HG03571 (cell line): Measurements from ENCODE around the gene SEMA7A.

Experiments used
- ATAC-seq: cut with Tn5 transposase; IDR thresholded peaks from one replicate; pipeline ENCODE4 v1.9.1; 2021; ENCODE audit not compliant: unreplicated experiment

SEMA7A gene

DNA sequence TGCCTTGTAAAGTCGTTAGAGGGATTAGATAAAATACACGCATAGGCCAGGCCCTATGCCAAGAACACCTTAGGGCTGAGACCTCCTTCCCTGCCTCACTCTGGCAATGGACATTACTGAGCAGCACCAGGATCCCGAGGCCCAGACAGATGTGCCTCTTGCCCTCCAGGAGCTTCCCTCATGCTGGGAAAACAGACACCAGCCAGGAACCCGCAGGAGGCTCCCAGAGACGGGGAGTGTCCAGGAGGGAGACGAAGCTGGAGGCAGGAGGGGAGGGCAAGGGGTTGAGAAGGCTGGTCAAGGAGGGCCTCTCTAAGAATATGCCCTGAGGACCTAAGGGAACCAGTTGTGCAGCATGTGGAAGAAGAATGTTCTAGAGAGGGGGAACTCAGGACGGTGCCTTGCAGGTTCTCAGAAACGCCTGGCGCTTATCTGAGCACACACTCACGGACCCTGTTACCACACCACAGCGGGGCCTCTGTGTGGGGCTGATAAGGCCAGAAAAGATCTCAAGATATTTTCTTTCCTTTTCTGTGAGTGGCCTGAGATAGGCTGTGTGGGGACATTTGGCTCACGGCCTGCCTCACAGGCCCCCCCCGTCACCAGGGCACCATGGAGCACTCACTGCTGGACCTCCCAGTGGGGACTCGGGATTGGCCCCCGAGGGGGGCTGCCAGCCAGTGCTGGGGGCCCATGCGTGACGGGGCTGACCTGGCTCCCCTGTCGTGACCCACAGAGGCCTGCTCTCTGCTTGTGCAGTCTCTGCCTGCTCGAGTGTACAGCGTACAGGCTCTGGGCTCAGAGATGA is 44.3 kb downstream of the SEMA7A start:
- no peak for ATAC-seq

DNA sequence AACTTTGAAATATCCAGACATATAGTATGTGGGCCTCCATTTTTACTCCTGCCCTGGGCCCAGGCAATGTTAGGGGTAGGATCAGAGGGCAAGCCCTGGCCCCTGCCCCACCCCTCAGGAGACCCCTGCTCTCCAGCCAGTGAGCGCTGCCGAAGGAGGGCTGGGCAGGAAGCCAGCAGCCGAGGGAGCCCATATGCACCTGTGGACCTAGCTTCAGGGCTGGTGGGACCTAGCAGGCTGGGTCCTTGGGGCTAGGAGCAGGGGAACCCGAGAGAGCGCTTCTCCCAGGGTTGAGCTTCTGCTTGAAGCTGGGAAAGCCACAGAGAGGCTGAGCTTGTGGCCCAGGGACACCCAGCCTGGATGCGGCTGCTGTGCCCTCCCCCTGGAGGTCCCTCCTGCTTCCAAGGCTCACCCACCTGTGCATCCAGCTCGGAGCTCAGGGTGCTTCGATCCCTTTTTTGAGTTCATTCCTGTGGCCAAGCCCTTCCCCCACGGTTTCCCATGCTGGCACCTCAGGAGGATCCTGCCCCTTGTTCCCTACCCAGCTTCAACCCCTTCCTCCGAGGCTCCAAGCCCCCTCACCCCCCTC is 45.3 kb downstream of the SEMA7A start:
- ATAC-seq = no peak

DNA sequence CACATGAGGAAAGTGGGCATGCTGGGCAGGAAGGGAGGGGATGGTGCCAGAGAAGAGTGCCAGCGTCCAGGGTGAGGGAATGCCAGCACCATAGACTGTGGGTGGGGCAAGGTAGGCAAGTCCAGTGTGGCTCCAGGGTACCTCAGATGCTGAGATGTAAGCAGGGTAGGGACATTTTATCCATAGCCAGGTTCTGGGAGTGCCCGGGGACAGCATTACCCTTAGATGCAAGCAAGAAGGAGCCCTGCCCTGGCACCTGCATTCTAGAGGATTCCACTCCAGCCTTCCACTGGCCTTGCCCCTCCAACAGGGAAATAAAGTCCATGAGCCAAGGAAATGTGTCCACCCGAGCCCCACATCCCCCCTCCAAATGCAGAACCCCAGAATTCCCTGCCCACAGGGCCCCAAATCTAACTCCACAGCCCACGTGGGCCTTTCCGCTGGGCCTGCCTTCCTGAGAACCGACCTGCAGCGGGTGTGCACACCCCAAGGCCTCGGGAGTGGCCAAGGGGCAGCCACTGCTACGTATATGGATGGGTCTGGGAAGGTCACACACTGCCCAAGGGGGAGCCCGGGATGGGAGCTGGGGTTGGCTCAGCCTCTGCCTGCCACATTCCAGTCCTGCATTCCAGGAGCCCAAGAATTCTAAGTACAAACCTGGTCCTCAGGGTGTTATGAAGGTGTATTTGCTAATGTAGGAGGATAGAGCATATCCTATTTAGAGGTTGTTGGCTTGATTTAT is 46.0 kb downstream of the SEMA7A start:
- no peak for ATAC-seq

DNA sequence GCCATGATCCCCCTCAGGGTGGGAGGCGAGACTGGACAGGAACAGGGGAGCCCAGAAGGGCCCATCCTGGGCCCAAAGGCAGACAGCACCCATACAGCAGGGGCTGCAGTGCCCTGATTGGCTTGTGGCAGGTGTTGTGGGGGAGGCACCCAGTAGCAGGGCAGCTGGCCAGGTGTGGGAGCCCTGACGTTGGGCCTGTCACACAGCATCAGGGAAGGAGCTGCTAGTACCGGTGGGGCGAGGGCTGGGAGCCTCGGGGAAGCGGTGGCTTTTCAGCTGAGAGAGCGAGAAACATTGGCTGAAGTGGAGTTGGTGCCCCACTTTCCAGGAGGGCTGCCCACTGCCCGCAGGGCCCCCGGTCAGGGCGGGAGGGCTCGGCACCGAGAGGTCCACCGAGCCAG is 46.6 kb downstream of the SEMA7A start:
- ATAC-seq = no peak

DNA sequence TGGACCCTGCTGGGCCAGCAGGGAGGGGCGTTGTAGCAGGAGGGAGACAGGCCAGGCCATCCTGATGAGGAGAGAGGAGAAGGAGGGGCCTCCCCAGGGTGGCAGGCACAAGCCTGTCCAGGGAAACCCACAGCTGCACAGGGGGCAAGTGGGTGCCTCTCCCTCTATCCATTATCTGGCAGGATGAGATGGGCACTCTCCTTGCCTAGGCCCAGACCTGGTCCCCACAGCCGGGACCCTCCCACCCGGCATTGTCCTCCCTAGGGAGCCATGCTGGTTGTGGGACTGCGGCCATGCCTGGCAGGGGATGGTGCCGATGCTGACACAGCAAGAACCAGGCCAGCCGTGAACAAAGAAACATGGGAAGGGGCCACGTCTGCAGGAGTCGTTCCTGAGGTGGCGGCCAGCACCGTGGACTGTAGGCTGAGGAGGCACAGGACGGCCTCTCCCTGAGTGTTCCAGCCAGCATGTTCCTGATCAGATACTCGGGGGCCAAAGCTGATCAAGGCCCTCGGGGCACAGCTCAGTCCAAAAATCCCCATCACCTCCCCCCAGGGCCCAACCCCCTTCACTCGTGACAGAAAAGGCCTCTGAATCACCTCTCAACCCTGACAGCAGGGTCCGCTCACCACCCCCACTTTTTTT is 47.1 kb downstream of the SEMA7A start:
- no peak for ATAC-seq

DNA sequence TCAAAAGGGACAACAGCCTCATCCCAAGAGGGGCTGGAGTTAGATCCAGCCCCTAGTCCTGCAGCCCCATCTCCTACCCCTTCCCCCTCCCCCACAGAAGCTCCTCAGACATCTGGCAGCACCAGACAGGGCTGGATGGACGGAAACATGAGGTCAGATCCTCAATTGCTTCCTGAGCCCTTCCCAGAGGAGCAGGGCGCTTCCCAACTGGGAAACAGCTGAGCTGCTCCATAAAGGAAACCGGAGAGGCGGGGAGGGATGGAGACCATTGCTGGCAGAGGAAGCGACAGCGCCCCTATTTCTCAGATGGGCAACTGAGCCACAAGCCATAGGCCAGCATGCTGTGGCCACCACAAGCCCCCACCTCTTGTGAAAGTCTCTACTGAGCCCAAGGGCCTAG is 48.0 kb downstream of the SEMA7A start:
- no peak for ATAC-seq

DNA sequence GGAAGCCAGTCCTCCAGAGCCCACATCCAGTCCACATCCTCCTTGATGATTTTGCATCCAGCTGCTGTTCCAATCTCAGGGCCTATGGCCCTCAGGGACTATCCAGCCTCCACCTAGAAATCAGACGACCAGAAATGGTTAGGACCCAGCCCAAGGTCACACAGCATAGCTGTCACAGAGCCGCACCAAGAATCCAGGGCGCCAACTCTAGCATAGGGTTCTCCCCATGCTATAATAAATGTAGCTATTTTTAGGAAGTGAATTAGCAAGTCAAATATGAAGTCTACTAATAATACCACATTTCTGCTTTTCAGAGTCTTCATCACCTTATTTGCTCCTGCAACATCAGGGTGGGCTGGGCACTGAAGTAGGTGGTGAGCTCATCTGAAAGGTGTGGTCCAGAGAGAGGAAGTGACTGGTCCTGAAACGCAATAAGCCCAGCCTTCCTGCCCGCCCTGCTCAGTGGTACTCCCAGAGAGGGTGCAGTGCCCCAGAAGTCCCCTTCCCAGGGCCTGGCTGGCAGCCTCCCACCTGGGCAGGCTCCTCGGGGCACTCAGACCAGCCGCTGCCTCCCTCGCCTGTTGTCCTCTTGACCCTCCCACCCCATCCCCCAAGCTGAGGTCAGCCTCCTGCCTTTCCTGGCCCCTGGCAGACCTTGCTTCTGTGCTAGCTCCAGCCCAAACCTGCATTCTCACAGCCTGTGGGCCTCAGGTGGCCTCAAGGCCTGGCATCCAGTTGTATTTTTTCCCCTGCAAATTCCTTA is 48.7 kb downstream of the SEMA7A start:
- ATAC-seq = peak; percentile 47

DNA sequence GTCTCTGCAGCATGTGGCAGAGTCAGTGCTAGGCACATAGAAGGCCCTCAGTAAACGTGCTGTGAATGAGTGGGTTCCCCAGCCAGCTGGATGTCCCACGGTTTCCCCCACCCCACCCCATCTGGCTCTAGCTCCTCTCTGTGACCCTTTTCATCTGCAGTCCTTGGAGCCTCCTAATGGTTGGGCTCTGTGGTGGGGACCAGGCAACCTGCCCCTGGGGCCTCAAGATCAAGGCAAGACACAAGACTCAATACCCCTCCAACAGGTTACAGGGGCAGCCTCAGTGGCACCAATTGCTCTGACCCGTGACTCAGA is 49.2 kb downstream of the SEMA7A start:
- ATAC-seq = no peak

DNA sequence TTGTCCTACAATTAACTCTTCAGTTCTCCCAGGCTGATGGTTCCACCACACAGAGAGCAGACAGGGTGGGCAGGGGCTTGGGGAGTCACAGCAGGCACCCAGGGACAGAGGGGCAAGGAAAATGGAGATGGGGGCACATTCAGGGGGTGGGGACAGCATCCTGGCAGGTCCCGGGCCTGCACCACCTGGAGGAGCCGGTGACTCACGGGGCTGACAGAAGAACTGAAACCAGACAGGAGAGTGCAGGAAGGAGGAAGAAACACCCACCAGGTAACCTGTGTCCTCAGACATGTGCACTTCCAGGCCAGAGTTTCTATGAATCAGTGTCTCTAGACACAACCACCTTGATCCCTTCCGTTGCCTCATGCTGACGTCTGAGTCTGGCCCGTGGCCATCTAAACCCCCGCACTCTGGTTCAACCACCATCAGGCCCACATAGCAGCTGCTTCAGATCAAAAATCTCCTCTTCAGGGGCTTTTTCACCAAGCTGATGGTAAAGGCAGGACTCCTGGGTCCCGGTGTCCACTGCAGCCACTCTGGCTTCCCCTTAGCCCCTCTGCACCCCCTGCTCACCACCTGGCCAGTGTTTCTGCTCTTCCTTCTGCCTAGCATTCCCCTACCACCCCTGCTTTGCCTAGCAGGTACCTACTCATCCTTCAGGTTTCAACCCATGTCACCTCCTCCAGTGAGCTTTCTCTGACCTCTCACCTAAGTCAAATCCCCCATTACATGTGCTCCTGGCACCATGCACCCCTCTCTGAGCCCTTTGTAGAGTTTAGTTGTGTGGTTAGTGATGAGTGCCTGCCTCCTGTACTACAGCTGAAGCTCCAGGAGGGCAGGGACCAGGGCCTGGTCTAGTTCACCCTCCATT is 49.8 kb downstream of the SEMA7A start:
- ATAC-seq = peak; percentile 38

DNA sequence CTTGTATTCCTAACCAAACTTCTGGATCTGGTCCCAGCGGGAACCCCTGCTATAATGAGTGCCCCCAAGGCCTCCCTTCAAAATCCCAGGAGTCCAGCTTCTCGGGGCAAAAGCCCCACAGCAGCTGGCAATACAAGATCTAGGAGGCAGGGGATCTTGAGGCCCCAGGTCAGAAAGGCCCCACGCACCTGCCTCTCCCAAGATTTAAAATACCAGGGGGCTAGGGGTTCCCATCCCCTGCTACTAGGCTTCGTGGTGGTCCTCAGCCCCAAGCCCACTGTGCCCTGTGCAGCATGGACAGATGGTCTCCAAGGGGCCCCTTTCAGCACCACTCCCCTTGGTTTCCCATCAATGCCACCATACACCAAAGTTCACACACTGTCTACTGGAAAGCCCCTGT is 50.5 kb downstream of the SEMA7A start:
- ATAC-seq = no peak

DNA sequence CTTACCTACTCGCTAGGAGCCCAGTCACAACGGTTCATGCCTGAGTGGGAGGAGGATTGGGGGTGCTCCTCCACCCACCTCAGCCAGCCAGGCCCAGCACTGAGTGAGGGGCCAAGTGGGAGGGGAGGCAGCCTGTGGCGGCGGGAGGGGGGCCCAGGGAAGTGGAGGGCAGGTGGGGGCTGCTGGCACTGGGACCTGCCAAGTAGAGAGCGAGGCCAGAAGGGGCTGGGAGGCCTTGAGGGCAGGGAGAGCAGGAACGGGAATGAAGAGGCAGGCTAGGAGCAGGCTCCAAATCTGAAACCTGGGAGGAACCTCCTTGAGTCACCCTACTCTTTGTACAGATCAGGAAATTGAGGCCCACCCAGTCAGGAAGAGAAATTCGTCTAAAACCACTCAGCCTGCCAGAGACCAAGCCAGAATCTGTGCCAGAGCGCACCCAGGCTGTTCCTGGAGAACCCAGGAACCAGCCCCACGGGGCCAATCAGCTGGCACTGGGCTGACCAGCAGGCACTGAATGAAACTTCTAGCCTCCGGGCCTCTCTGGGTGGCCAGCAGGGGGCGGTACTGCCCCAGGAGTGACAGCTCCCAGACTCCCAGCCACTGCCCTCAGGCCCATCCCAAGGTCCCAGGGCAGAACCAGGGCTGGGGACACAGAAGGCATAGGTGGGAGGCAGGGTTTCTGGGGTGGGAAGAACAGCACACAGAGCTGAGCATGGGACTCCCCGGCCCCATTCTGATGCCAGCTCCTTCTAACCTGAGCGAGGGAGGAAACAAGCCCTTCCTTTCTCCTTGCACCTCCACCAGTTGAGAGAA is 51.5 kb downstream of the SEMA7A start:
- ATAC-seq = no peak

DNA sequence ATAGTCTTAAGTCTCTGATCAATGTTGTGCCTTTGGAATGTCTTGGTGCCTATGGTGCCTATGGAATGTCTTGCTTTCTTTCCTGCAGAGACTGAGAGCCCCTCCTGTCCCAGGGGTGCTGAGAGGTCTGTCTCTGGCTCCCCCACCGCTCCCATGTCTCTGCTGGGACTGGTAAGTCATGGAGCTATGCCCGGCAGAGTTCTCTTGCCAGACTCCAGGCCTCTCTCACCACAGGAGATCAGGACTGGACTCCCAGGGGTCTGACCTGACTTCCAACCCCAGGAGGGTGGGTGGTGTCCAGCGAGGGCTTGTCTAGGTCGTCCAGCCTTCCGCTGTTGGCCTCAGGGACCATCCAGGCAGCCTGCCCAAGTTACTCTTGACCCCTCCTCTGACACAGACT is 52.3 kb downstream of the SEMA7A start:
- no peak for ATAC-seq

DNA sequence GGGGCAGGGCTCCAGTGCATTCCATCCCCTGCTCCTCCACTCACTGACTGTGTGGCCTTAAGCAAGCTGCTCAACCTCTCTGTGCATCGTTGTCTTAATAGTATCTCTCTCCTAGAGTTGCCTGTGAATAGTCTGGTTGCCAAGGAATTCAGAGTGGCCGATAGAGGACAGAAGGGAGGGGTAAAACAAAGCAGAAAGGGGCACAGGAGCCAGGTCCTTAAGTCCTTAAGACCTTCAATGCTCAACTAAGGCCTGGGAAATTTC is 52.6 kb downstream of the SEMA7A start:
- no peak for ATAC-seq

DNA sequence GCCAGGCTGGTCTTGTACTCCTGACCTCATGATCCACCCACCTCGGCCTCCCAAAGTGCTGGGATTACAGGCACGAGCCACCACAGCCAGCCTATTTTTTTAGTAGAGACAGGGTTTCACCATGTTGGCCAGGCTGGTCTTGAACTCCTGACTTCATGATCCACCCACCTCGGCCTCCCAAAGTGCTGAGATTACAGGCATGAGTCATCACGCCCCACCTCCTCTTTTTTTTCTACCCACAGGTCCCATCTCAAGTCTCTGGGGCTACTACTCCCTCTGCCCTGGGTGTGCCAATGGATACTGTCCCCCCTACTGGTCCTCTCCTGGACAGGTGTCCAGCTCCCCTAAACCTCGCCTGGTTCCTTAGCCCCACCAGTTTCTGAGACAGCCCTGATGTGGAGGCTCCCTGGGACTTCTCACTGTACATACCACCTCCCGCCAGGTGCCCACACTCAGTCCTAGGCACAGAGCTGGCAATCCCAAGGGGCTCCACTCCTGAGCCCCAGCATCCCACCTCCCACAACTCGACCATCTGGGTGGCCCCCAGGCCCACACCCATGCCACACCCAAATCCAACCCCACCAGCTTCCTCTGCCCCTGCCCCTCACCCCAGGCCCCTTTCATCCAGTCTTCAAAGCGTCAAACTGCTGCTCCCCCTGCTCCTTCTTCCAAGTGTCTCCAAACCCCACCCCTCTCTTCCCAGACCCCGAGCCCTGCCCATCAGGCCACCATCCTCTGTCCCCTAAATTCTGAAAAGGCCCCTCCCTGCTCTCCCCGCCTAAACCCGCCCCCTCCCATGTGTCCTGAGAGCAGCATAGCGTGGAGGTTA is 53.2 kb downstream of the SEMA7A start:
- ATAC-seq = no peak

DNA sequence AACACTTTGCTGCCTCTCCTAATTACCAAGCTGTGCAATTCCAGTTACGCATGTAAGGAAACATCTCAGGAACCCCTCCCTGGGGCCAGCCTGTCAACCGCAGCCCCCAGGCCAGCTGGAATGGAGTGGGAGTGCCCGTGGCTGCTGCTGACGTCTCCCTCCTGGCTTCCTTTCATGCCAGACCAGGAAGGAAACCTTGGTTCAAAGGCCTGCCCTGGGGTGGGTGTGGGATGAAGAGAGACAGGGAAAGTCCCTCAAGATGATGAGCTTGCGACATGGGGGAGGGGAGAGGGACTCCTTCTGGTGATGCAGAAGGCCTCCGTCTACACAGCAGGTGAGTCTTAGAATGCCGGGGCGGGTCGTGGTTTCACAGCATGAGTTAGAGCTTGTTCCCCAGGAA is 54.9 kb downstream of the SEMA7A start:
- ATAC-seq = no peak

DNA sequence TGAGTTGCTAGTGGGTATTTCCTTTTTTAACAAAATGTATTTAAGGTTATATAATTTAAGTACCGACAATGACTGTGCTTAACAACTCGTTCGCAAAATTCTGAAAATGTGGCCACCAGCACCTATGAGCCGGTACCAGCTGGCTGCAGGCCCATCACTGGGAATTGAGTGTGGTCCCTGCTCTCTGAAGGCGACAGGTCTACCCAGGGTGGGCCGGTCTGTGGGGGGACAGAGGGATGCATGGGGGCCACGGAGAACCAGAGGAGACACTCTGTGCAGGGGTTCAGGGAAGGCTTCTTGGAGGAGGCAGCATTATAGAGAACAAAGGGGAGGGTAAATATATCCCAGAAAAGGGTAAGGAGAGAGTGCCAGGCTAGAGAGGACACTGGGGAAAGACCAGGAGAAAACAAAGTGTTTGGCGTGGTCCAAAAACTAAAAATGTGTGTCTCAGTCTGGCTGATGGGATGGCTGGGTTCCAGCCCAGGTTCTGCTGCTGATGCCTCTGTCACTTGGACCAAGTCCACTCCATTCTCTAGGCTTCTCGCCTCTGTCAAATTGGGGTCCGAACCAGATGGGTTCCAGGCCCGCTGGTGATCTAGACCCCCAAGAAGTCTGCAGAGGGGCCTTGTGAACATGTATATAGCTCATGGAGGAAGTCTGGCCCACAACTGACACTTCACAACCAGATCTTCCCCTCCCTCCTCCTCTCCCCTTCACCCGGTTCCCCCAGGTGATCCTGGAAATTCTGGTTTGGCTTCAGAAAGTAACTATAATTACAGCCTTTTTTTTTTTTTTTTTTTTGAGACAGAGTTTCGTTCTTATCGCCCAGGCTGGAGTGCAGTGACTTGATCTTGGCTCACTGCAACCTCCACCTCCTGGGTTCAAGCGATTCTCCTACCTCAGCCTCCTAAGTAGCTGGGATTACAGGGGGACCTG is 55.7 kb downstream of the SEMA7A start:
- no peak for ATAC-seq

DNA sequence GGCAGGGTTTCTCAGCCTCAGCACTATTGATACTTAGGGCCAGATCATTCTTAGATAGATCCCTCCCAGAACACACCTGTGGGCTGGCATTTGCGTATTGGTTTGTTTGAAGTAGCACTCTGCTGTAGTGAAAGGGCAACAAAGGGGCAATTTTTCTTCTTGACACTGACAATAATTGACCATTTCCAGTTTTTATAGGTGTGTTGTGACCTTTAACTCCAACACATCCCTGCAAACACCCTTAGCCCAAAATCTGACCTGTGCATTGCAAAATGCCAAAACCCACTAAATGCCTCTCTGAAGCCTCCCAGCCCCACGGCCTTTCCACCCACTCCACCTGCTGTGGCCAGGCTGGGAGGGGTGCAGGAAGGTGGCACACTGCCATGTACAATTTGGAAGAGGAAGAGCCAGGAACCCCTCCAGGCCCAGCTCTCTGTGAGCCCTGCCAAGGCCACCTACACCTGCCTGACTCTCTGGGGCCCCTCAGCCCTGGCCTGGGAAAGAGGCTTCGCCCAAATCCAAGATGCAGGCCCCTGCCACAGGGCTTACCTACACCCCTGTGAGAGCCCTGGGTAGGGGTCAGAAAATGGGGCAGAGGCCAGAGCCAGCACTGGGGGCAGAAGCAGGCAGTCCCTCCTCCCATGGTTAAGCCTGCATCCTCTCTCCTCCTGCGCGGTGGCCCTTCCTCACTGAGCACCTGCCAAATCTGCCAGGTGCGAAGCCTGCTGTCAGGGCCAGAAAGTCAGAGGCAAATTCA is 56.8 kb downstream of the SEMA7A start:
- no peak for ATAC-seq
